HL-60 (cell line): ENCODE measurements around the gene IMP3.

ENCODE experiments used
- DNase-seq, 2 experiments: peaks; one replicate each; pipeline ENCODE4 v3.0.0-alpha.2; 2010 to 2020; ENCODE audit warnings: low read depth in 1 of 2, low spot score in 1 of 2
- H3K27ac ChIP-seq: fragments of 250-450 bp; sonication (Bioruptor Pico); replicated peaks from 2 replicates; pipeline ENCODE4 v1.5.1; 2020; ENCODE audit warnings: mild to moderate bottlenecking, moderate library complexity
- H3K27me3 ChIP-seq: fragments of 250-450 bp; sonication (Bioruptor Pico); 2 replicates; pipeline ENCODE4 v1.5.1; 2021; ENCODE audit warnings: mild to moderate bottlenecking, moderate library complexity; ENCODE audit not compliant: insufficient read depth, poor library complexity, severe bottlenecking
- H3K4me3 ChIP-seq: replicated peaks from 2 replicates; pipeline ENCODE4 v1.5.1; 2011; ENCODE audit warnings: mild to moderate bottlenecking, control low read depth, low read length; ENCODE audit not compliant: insufficient read depth
- GABPA ChIP-seq: IDR thresholded peaks from 2 replicates; pipeline ENCODE4 v1.6.1; 2012; ENCODE audit warnings: low read depth
- POLR2AphosphoS5 ChIP-seq: IDR thresholded peaks from 2 replicates; pipeline ENCODE4 v1.6.1; 2012; ENCODE audit warnings: low read depth
- REST ChIP-seq: IDR thresholded peaks from 2 replicates; pipeline ENCODE4 v1.6.1; 2012; ENCODE audit warnings: low read depth; ENCODE audit not compliant: insufficient replicate concordance
- SPI1 ChIP-seq: IDR thresholded peaks from 2 replicates; pipeline ENCODE4 v1.6.1; 2012; ENCODE audit warnings: low read depth, mild to moderate bottlenecking, borderline replicate concordance
- TF ChIP-seq, protein P1 (sequence below): IDR thresholded peaks from one replicate; pipeline ENCODE4 v1.5.1; 2011; ENCODE audit warnings: low read length, control low read depth, inconsistent platforms; ENCODE audit not compliant: insufficient read depth

IMP3 gene

GRCh38 chr15:75659141-75659771 lies 19.2 kb upstream of the IMP3 start:
- H3K27ac ChIP-seq = no peak overlapping the region
- no peaks in the 10 kb centered on the region for H3K27me3 ChIP-seq
- no peak for DNase-seq
- no peak overlapping the region for H3K4me3 ChIP-seq
- TF ChIP-seq GABPA = no peak

DNA sequence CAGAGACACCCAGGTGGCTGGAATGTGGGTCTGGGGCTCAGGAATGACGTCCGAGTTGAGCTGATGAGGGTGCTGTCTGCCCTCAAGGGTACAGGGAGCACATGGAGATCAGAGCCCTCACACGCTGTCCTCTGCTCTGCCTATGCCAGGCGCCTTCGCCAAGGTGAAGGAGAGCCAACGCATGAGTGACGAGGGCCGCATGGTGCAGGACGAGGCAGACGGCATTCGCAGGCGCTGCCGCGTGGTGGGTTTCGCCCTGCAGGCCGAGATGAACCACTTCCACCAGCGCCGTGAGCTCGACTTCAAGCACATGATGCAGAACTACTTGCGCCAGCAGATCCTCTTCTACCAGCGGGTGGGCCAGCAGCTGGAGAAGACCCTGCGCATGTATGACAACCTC lies 16.8 kb upstream of the IMP3 start:
- no peak overlapping the region for H3K4me3 ChIP-seq
- TF ChIP-seq SPI1 = no peak
- TF ChIP-seq GABPA = no peak
- TF ChIP-seq REST = no peak
- no peak for TF ChIP-seq POLR2AphosphoS5
- TF ChIP-seq, protein P1, sequence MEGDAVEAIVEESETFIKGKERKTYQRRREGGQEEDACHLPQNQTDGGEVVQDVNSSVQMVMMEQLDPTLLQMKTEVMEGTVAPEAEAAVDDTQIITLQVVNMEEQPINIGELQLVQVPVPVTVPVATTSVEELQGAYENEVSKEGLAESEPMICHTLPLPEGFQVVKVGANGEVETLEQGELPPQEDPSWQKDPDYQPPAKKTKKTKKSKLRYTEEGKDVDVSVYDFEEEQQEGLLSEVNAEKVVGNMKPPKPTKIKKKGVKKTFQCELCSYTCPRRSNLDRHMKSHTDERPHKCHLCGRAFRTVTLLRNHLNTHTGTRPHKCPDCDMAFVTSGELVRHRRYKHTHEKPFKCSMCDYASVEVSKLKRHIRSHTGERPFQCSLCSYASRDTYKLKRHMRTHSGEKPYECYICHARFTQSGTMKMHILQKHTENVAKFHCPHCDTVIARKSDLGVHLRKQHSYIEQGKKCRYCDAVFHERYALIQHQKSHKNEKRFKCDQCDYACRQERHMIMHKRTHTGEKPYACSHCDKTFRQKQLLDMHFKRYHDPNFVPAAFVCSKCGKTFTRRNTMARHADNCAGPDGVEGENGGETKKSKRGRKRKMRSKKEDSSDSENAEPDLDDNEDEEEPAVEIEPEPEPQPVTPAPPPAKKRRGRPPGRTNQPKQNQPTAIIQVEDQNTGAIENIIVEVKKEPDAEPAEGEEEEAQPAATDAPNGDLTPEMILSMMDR = no peak

DNA sequence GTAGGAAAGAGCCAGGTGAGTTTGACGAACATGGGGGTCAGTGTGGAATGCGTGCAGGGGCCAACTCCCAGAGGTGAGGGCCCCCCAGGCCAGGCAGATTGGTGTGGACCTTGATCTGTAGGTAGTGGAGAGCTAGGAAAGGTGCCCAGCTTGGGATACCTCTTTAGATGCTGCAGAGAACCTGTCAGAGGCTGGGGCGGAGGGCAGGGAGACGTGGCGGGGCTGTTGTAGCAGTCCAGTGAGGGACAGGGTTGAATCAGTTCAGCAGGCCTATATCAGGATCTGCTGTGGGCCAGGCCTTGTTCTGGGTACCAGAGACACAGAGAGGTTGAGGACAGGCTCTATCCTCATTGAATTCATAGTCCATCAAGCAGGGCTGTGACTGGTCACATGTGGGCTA lies 16.3 kb upstream of the IMP3 start:
- DNase-seq = no peak
- H3K27ac ChIP-seq = no peak overlapping the region
- H3K27me3 ChIP-seq = no peaks in the 10 kb centered on the region
- H3K4me3 ChIP-seq = no peak overlapping the region
- no peak for TF ChIP-seq POLR2AphosphoS5
- TF ChIP-seq SPI1 = no peak
- TF ChIP-seq, protein P1 = no peak
- TF ChIP-seq GABPA = no peak
- TF ChIP-seq REST = no peak

More for the DNA sequence above, 16.8 kb upstream of the IMP3 start:
- Histone ChIP-seq H3K27me3 (no peaks in the 10 kb centered on the region), H3K27ac (no peak overlapping the region)
- no peak for DNase-seq

- DNase-seq = no peak
- TF ChIP-seq POLR2AphosphoS5 (no peak), REST (no peak)
- H3K27ac ChIP-seq = no peak overlapping the region
- H3K27me3 ChIP-seq = no peaks in the 10 kb centered on the region
- no peak overlapping the region for H3K4me3 ChIP-seq
Measured at GRCh38 chr15:75655931-75656330, 15.9 kb upstream of the IMP3 start.
